ENCODE results near the gene MASTL. TPM values are rescaled to one million over a fixed set of nuclear protein-coding genes. Genes with fewer than 3 reads are reported as not detected.

MASTL gene
- total RNA-seq, 4 donors from 2014 or later = 7.2 to 13.0 (median 9.9) TPM

- H3K4me3 ChIP-seq = no peak overlapping the region
- 82% methylated on average over 1 of the region's 1 CpG for WGBS
- H3K4me1 ChIP-seq = peaks cover 36% of the 10 kb centered on the region
- no peaks in the 10 kb centered on the region for H3K27me3 ChIP-seq
- H3K9me3 ChIP-seq = no peaks in the 10 kb centered on the region
- H3K27ac ChIP-seq = no peak overlapping the region
- peak in 1 of 2 donors; percentile 32 for DNase-seq (ENCODE audit: low spot score in 2 of 2)
- TF ChIP-seq POLR2AphosphoS5 (IDR thresholded peaks at IDR 0.05) (no peak), EP300 (IDR thresholded peaks at IDR 0.05) (no peak), POLR2A (IDR thresholded peaks at IDR 0.05) (no peak), CTCF (IDR thresholded peaks at IDR 0.05) (no peak)
- H3K36me3 ChIP-seq = peaks cover 14% of the 10 kb centered on the region
These were observed 80.6 kb downstream of the MASTL start for GRCh38 chr10:27235706-27236105.

Other genes starting within 250 kb of the MASTL start
- 10 to 100 TPM in 2 of 4 donors, 1 to 10 TPM in 2; 2.8 to 17.1 (median 7.9) TPM for gene ANKRD26, start 54.9 kb upstream of the MASTL start, total RNA-seq
- 10 to 100 TPM; 50.6 to 78.6 (median 56.7) TPM for gene YME1L1, start 968 bp upstream of the MASTL start, total RNA-seq
- 10 to 100 TPM; 17.4 to 29.4 (median 18.8) TPM for gene ACBD5, start 85.4 kb downstream of the MASTL start, total RNA-seq